ENCODE measurements around the gene SCAPER.

DNA sequence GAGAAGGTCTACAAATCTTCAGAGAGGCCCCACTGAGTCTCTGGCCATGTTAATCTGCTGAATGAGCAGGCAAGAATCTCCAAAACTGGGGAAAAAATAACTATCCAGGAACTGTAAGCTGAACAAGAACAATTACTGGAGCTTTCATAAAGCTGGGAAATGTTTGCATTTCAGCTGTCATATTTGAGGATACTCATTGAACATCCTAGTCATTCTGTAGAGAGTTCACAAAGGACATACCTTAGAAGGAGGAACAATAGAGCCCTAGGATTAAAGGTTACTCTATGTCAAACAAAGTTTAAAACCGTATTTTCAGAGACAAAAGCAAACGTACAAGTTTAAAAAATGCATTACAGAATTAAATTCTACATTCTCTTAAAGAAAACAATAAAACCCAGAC is 257.5 kb downstream of the SCAPER start:
- TF ChIP-seq ARNT (IDR thresholded peaks at IDR 0.05) (no peak), SP1 (IDR thresholded peaks at IDR 0.05) (no peak), ELF4 (IDR thresholded peaks at IDR 0.05) (no peak), NFRKB (IDR thresholded peaks at IDR 0.05) (no peak), FOXK2 (IDR thresholded peaks at IDR 0.05) (no peak), FOXM1 (IDR thresholded peaks at IDR 0.05; ENCODE audit: borderline replicate concordance) (no peak), SUZ12 (IDR thresholded peaks at IDR 0.05) (no peak), FOXA1 (IDR thresholded peaks at IDR 0.05) (no peak), BHLHE40 (IDR thresholded peaks at IDR 0.05; ENCODE audit: borderline replicate concordance) (no peak), PKNOX1 (IDR thresholded peaks at IDR 0.05) (no peak), L3MBTL2 (conservative IDR thresholded peaks at IDR 0.05) (no peak), TARDBP (IDR thresholded peaks at IDR 0.05) (no peak), CTBP1 (IDR thresholded peaks at IDR 0.05; ENCODE audit: borderline replicate concordance) (no peak), HDGF (IDR thresholded peaks at IDR 0.05; ENCODE audit: borderline replicate concordance) (no peak)

Measured in HEK293T (cell line).